Neural cell (in vitro differentiated cells): ENCODE measurements around the gene LRMDA. TPM values are rescaled to one million over a fixed set of nuclear protein-coding genes. Genes with fewer than 3 reads are reported as not detected.
"Not testable (repeated sequence)": the region's sequence is repeated elsewhere in the genome, so short reads cannot be mapped to it uniquely, and the experiment has no call there.

ENCODE experiments used
- H2AFZ ChIP-seq: fragments of 200-600, 300-800 bp; sonication (generic), shearing (Covaris generic); 2 replicates; pipeline ENCODE4 v1.6.0; 2014; ENCODE audit warnings: low read depth, mild to moderate bottlenecking, antibody characterized with exemption, low read length, moderate library complexity
- H3F3A ChIP-seq: fragments of 200-600 bp; shearing (Covaris generic); 2 replicates; pipeline ENCODE4 v1.6.1; 2016; ENCODE audit warnings: mild to moderate bottlenecking, moderate library complexity, mixed read lengths, antibody characterized with exemption, low read length; ENCODE audit not compliant: insufficient read depth, poor library complexity, severe bottlenecking
- H3K27ac ChIP-seq: fragments of 200-600, 300-800 bp; sonication (generic), shearing (Covaris generic); 2 replicates; pipeline ENCODE4 v1.5.1; 2014; ENCODE audit warnings: mild to moderate bottlenecking, low read length, moderate library complexity
- H3K27me3 ChIP-seq: fragments of 300-800, 200-600 bp; sonication (generic), shearing (Covaris generic); 2 replicates; pipeline ENCODE4 v1.6.0; 2014; ENCODE audit warnings: mild to moderate bottlenecking, low read depth, low read length, moderate library complexity; ENCODE audit not compliant: insufficient read depth
- H3K36me3 ChIP-seq: fragments of 300-800, 200-600 bp; sonication (generic), shearing (Covaris generic); 2 replicates; pipeline ENCODE4 v1.5.1; 2014; ENCODE audit warnings: mild to moderate bottlenecking, antibody characterized with exemption, low read length, moderate library complexity; ENCODE audit not compliant: insufficient read depth
- H3K4me2 ChIP-seq: fragments of 300-800, 200-600 bp; sonication (generic), shearing (Covaris generic); 2 replicates; pipeline ENCODE4 v1.6.0; 2014; ENCODE audit warnings: mild to moderate bottlenecking, low read length
- H3K4me3 ChIP-seq: fragments of 300-800, 200-600 bp; sonication (generic), shearing (Covaris generic); 2 replicates; pipeline ENCODE4 v1.5.1; 2014; ENCODE audit warnings: mild to moderate bottlenecking, low read length, moderate library complexity
- H3K79me2 ChIP-seq: fragments of 200-600 bp; shearing (Covaris generic); replicated peaks from 2 replicates; pipeline ENCODE4 v1.6.0; 2014; ENCODE audit warnings: mild to moderate bottlenecking, low read length, moderate library complexity; ENCODE audit not compliant: insufficient read depth
- H3K9ac ChIP-seq: fragments of 300-800, 200-600 bp; sonication (generic), shearing (Covaris generic); 2 replicates; pipeline ENCODE4 v1.6.1; 2016; ENCODE audit warnings: mild to moderate bottlenecking, low read length, mixed read lengths
- H3K9me2 ChIP-seq: fragments of 200-600 bp; shearing (Covaris generic); 2 replicates; pipeline ENCODE4 v1.6.1; 2016; ENCODE audit warnings: mild to moderate bottlenecking, low read length, mixed read lengths; ENCODE audit not compliant: insufficient read depth
- H3K9me3 ChIP-seq: fragments of 200-600, 300-800 bp; sonication (generic), shearing (Covaris generic); 2 replicates; pipeline ENCODE4 v1.6.1; 2016; ENCODE audit warnings: mild to moderate bottlenecking, mixed run types, low read length, moderate library complexity, mixed read lengths
- H4K20me1 ChIP-seq: fragments of 200-600 bp; shearing (Covaris generic); 2 replicates; pipeline ENCODE4 v1.6.1; 2016; ENCODE audit warnings: mild to moderate bottlenecking, mixed run types; ENCODE audit not compliant: insufficient read depth
- EP300 ChIP-seq: fragments of 450-650 bp; conservative IDR thresholded peaks from 2 replicates; pipeline ENCODE4 v1.6.1; 2014; ENCODE audit warnings: antibody characterized with exemption, mild to moderate bottlenecking, moderate library complexity; ENCODE audit not compliant: poor library complexity, severe bottlenecking
- MXI1 ChIP-seq: fragments of 450-650 bp; conservative IDR thresholded peaks from 2 replicates; pipeline ENCODE4 v1.6.1; 2014; ENCODE audit warnings: antibody characterized with exemption, mild to moderate bottlenecking; ENCODE audit not compliant: poor library complexity, severe bottlenecking
- POLR2AphosphoS5 ChIP-seq: IDR thresholded peaks from 2 replicates; pipeline ENCODE4 v1.6.1; 2012
- RAD21 ChIP-seq: fragments of 450-650 bp; conservative IDR thresholded peaks from 2 replicates; pipeline ENCODE4 v1.6.1; 2014; ENCODE audit warnings: antibody characterized with exemption, mild to moderate bottlenecking, moderate library complexity
- SMC3 ChIP-seq: fragments of 450-650 bp; conservative IDR thresholded peaks from 2 replicates; pipeline ENCODE4 v1.6.1; 2014; ENCODE audit warnings: antibody characterized with exemption, mild to moderate bottlenecking, moderate library complexity; ENCODE audit not compliant: poor library complexity
- TAF1 ChIP-seq: IDR thresholded peaks from 2 replicates; pipeline ENCODE4 v1.6.1; 2012; ENCODE audit warnings: low read depth
- polyA plus RNA-seq: library from polyadenylated mRNA; depleted of rRNA; stranded (reverse); fragments of >200 nt; gene quantifications from 2 replicates; pipeline ENCODE4 v1.2.3, GENCODE V29; 2014
- TF ChIP-seq, protein P1 (sequence below): IDR thresholded peaks from 2 replicates; pipeline ENCODE4 v1.6.1; 2012; ENCODE audit warnings: borderline replicate concordance

LRMDA gene
- polyA plus RNA-seq, 1 donor from 2014 or later = 5.6 TPM

DNA sequence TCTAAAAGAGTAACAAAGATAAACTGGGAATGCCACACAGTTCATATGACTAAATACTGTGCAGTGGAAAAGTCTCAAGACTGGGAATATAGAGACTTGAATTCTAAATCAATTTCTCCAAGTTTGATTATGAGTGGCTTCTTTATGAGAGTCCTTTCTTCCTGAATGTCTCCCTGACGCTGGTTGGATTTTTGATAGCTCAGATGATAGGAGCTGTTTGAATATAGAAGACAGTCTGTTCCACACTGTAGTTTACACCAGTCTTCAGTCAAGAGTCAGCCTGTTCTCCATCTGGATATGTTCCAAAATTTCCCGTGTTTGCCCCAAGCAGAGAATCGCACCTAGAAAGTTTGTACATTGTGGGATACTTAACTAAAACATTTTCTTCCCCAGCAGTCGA, 173.7 kb downstream of the LRMDA start:
- H3K79me2 ChIP-seq = no peaks in the 10 kb centered on the region
- H3K4me2 ChIP-seq = no peak overlapping the region
- H3K9me2 ChIP-seq = no peaks in the 10 kb centered on the region
- TF ChIP-seq EP300 = no peak
- TF ChIP-seq MXI1 = no peak
- TF ChIP-seq RAD21 = no peak
- TF ChIP-seq TAF1 = no peak
- no peak for TF ChIP-seq POLR2AphosphoS5
- no peak for TF ChIP-seq SMC3
- TF ChIP-seq, protein P1, sequence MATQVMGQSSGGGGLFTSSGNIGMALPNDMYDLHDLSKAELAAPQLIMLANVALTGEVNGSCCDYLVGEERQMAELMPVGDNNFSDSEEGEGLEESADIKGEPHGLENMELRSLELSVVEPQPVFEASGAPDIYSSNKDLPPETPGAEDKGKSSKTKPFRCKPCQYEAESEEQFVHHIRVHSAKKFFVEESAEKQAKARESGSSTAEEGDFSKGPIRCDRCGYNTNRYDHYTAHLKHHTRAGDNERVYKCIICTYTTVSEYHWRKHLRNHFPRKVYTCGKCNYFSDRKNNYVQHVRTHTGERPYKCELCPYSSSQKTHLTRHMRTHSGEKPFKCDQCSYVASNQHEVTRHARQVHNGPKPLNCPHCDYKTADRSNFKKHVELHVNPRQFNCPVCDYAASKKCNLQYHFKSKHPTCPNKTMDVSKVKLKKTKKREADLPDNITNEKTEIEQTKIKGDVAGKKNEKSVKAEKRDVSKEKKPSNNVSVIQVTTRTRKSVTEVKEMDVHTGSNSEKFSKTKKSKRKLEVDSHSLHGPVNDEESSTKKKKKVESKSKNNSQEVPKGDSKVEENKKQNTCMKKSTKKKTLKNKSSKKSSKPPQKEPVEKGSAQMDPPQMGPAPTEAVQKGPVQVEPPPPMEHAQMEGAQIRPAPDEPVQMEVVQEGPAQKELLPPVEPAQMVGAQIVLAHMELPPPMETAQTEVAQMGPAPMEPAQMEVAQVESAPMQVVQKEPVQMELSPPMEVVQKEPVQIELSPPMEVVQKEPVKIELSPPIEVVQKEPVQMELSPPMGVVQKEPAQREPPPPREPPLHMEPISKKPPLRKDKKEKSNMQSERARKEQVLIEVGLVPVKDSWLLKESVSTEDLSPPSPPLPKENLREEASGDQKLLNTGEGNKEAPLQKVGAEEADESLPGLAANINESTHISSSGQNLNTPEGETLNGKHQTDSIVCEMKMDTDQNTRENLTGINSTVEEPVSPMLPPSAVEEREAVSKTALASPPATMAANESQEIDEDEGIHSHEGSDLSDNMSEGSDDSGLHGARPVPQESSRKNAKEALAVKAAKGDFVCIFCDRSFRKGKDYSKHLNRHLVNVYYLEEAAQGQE = no peak
- no peak overlapping the region for H3K9ac ChIP-seq
- H3K9me3 ChIP-seq = no peaks in the 10 kb centered on the region
- H3K27me3 ChIP-seq = peaks cover 60% of the 10 kb centered on the region
- no peaks in the 10 kb centered on the region for H3K36me3 ChIP-seq
- H4K20me1 ChIP-seq = no peaks in the 10 kb centered on the region
- H3K27ac ChIP-seq = no peak overlapping the region
- no peak overlapping the region for H2AFZ ChIP-seq
- no peak overlapping the region for H3K4me3 ChIP-seq
- H3F3A ChIP-seq = no peaks in the 10 kb centered on the region

DNA sequence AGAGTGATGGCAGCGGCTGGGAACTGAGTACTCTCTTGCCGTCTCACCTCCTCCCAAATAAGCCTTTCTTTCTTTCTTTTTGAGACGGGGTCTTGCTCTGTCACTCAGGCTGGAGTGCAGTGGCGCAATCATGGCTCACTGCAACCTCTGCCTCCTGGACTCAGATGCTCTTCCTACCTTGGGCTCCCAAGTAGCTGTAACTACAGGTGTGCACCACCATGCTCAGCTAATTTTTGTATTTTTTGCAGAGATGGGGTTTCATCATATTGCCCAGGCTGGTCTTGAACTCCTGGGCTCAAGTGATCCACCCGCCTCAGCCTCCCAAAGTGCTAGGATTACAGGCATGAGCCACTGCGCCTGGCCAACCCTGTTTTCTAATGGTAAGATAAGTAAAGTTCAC, 174.4 kb downstream of the LRMDA start:
- not testable (repeated sequence) for H3K79me2 ChIP-seq, H3K9me3 ChIP-seq, H3K36me3 ChIP-seq, H3K9ac ChIP-seq, H4K20me1 ChIP-seq, H2AFZ ChIP-seq, H3K4me3 ChIP-seq, H3K4me2 ChIP-seq, H3K27ac ChIP-seq, H3K9me2 ChIP-seq, H3F3A ChIP-seq
- H3K27me3 ChIP-seq = peaks cover 59% of the 10 kb centered on the region

DNA sequence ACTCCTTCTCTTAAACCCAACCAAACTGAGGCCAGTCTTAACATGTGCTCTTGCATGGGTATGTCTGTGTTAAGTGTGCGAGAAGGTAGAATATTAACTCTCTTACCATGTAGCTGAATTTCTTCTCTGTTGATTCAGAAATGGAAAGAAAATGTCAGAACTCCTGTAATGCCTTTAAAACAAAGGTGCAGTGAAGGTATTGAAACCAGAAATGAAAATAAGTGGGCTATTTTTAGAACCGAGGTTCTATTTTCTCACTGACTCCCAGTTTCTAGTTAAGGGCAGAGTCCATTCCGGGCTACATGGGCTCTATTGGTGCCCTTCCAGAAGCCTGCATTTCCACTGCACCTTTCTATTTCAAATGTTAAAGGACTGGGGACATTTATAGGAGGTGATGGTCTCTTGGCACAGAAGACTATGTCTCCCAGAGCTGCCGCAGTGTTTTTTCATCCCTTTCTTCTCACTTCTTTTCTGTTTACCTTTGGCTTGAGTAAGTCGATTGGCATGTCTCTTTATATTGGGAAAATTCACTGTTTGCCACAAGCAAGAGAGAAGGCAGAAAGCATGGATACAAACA, 174.9 kb downstream of the LRMDA start:
- TF ChIP-seq, protein P1 = no peak
- no peaks in the 10 kb centered on the region for H3K36me3 ChIP-seq

More for the DNA sequence above, 174.9 kb downstream of the LRMDA start:
- Histone ChIP-seq H3K4me3 (no peak overlapping the region), H3K79me2 (no peaks in the 10 kb centered on the region), H2AFZ (no peak overlapping the region), H3K9me2 (no peaks in the 10 kb centered on the region), H3K27me3 (peaks cover 55% of the 10 kb centered on the region), H3K9ac (no peak overlapping the region), H3K4me2 (no peak overlapping the region), H3F3A (no peaks in the 10 kb centered on the region), H4K20me1 (no peaks in the 10 kb centered on the region), H3K27ac (no peak overlapping the region), H3K9me3 (no peaks in the 10 kb centered on the region)
